ENCODE results near the gene HOXA4. TPM values are rescaled to one million over a fixed set of nuclear protein-coding genes. Genes with fewer than 3 reads are reported as not detected.

The HOXA4 gene
- total and polyA plus RNA-seq, 2 donors (not counting 1 experiment from before 2014, with no cell fraction given), result 0.33 to 3.6 TPM

- peaks cover 23% of the 10 kb centered on the region for H3K4me1 ChIP-seq (ENCODE audit: control insufficient read depth, extremely low read depth, insufficient read depth, low read length)
- peak; percentile 64 to 84 for DNase-seq (ENCODE audit: low read depth in 2 of 2)
- H3K4me3 ChIP-seq (replicated peaks in 1 of 4; ENCODE audit: control extremely low read depth in 1 of 4, insufficient read depth in 1 of 4, low read depth in 3 of 4, low read length in 4 of 4), result peak overlapping the region; percentile 43 to 92 (median 64)
- H4K20me1 ChIP-seq (ENCODE audit: control insufficient read depth, extremely low read depth, insufficient read depth, low read length), result no peaks in the 10 kb centered on the region
- H3K27me3 ChIP-seq (ENCODE audit: control insufficient read depth, insufficient read depth, low read length), result no peaks in the 10 kb centered on the region
- peak overlapping the region; percentile 49 for H3K9ac ChIP-seq (ENCODE audit: insufficient read depth, low read length)
- no peaks in the 10 kb centered on the region for H3K36me3 ChIP-seq (ENCODE audit: control insufficient read depth, insufficient read depth, low read length)
- peaks cover 77% of the 10 kb centered on the region for H3K79me2 ChIP-seq (ENCODE audit: control insufficient read depth, insufficient read depth, low read length)
- H3K27ac ChIP-seq (ENCODE audit: insufficient read depth, low read length), result peak overlapping the region; percentile 86
- no peak overlapping the region for H2AFZ ChIP-seq (ENCODE audit: low read length)
- H3K9me3 ChIP-seq (ENCODE audit: control insufficient read depth, insufficient read depth, low read depth, low read length), result no peaks in the 10 kb centered on the region
- TF ChIP-seq EZH2 (IDR thresholded peaks at IDR 0.05; ENCODE audit: low read length, missing control alignments) (no peak), CTCF (conservative IDR thresholded peaks at IDR 0.05 in 1 of 2, IDR thresholded peaks at IDR 0.05 in 1 of 2; ENCODE audit: low read depth in 1 of 2, low read length in 2 of 2) (no peak)
- H3K4me2 ChIP-seq (ENCODE audit: extremely low read depth, insufficient read depth, low read length), result peak overlapping the region; percentile 89
Observed at GRCh38 chr7:27113991-27114769, 16.4 kb downstream of the HOXA4 start.

- peak overlapping the region; percentile 51 to 92 (median 66) for H3K4me3 ChIP-seq (replicated peaks in 1 of 4; ENCODE audit: control extremely low read depth in 1 of 4, insufficient read depth in 1 of 4, low read depth in 3 of 4, low read length in 4 of 4)
- H4K20me1 ChIP-seq (ENCODE audit: control insufficient read depth, extremely low read depth, insufficient read depth, low read length), result no peaks in the 10 kb centered on the region
- H3K9ac ChIP-seq (ENCODE audit: insufficient read depth, low read length), result peak overlapping the region; percentile 76
- no peak overlapping the region for H2AFZ ChIP-seq (ENCODE audit: low read length)
- no peaks in the 10 kb centered on the region for H3K36me3 ChIP-seq (ENCODE audit: control insufficient read depth, insufficient read depth, low read length)
- no peaks in the 10 kb centered on the region for H3K27me3 ChIP-seq (ENCODE audit: control insufficient read depth, insufficient read depth, low read length)
- peaks cover 69% of the 10 kb centered on the region for H3K79me2 ChIP-seq (ENCODE audit: control insufficient read depth, insufficient read depth, low read length)
- DNase-seq (ENCODE audit: low read depth in 2 of 2), result peak; percentile 94 to 96
- TF ChIP-seq EZH2 (IDR thresholded peaks at IDR 0.05; ENCODE audit: low read length, missing control alignments), result no peak
- no peak for TF ChIP-seq CTCF (conservative IDR thresholded peaks at IDR 0.05 in 1 of 2, IDR thresholded peaks at IDR 0.05 in 1 of 2; ENCODE audit: low read depth in 1 of 2, low read length in 2 of 2)
- peaks cover 20% of the 10 kb centered on the region for H3K4me1 ChIP-seq (ENCODE audit: control insufficient read depth, extremely low read depth, insufficient read depth, low read length)
- peak overlapping the region; percentile 96 for H3K4me2 ChIP-seq (ENCODE audit: extremely low read depth, insufficient read depth, low read length)
- H3K27ac ChIP-seq (ENCODE audit: insufficient read depth, low read length), result peak overlapping the region; percentile 93
- H3K9me3 ChIP-seq (ENCODE audit: control insufficient read depth, insufficient read depth, low read depth, low read length), result no peaks in the 10 kb centered on the region
Observed at GRCh38 chr7:27112955-27113949, 17.3 kb downstream of the HOXA4 start.

DNA sequence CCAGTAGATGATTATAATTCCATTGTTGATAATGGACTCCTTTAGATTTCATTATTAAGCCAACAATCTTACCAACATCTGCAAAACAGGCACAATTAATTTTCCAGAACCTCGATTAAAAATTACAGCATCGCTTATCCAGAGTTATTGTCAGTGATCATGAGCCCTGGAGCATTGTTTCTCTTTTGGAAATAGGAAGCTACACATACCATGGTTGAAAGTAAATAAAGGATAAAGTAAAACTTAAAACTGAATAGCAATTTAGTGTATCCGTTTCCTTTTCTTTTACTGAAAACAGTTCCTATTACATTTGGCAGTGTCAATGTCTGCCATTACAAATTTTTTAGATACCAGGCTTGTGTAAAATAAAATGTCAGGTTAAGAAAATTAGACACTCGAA is 18.2 kb downstream of the HOXA4 start:
- peak overlapping the region; percentile 96 for H3K4me2 ChIP-seq (ENCODE audit: extremely low read depth, insufficient read depth, low read length)
- no peaks in the 10 kb centered on the region for H3K9me3 ChIP-seq (ENCODE audit: control insufficient read depth, insufficient read depth, low read depth, low read length)
- TF ChIP-seq EZH2 (IDR thresholded peaks at IDR 0.05; ENCODE audit: low read length, missing control alignments), result no peak
- TF ChIP-seq CTCF (conservative IDR thresholded peaks at IDR 0.05 in 1 of 2, IDR thresholded peaks at IDR 0.05 in 1 of 2; ENCODE audit: low read depth in 1 of 2, low read length in 2 of 2), result no peak
- H3K36me3 ChIP-seq (ENCODE audit: control insufficient read depth, insufficient read depth, low read length), result no peaks in the 10 kb centered on the region
- H3K79me2 ChIP-seq (ENCODE audit: control insufficient read depth, insufficient read depth, low read length), result peaks cover 66% of the 10 kb centered on the region
- H3K27me3 ChIP-seq (ENCODE audit: control insufficient read depth, insufficient read depth, low read length), result no peaks in the 10 kb centered on the region
- H2AFZ ChIP-seq (ENCODE audit: low read length), result no peak overlapping the region
- H3K9ac ChIP-seq (ENCODE audit: insufficient read depth, low read length), result no peak overlapping the region
- H3K4me3 ChIP-seq (replicated peaks in 1 of 4; ENCODE audit: control extremely low read depth in 1 of 4, insufficient read depth in 1 of 4, low read depth in 3 of 4, low read length in 4 of 4), result peak overlapping the region; percentile 9 to 92 (median 64)
- DNase-seq (ENCODE audit: low read depth in 2 of 2), result peak in 1 of 2 donors; percentile 32
- H4K20me1 ChIP-seq (ENCODE audit: control insufficient read depth, extremely low read depth, insufficient read depth, low read length), result no peaks in the 10 kb centered on the region
- peak overlapping the region; percentile 93 for H3K27ac ChIP-seq (ENCODE audit: insufficient read depth, low read length)
- H3K4me1 ChIP-seq (ENCODE audit: control insufficient read depth, extremely low read depth, insufficient read depth, low read length), result peaks cover 22% of the 10 kb centered on the region

Data from fibroblast of lung (primary cell).